Liver (tissue), 9 donors: Measurements from ENCODE around the gene DLST. TPM values are rescaled to one million over a fixed set of nuclear protein-coding genes. Genes with fewer than 3 reads are reported as not detected.

Source experiments
- DNase-seq: peaks from one replicate; pipeline ENCODE4 v3.0.0-alpha.2; 2017; ENCODE audit warnings: low spot score
- H3K27ac ChIP-seq, 2 donors: one replicate each; pipeline ENCODE4 v1.7.0; 2013; ENCODE audit warnings: inconsistent platforms in 2 of 2, low read length in 2 of 2, control low read depth in 1 of 2, low read depth in 1 of 2, mild to moderate bottlenecking in 1 of 2
- H3K27me3 ChIP-seq, 4 donors: one replicate each; pipeline versions ENCODE4 v1.6.1 to v1.7.0; 2013; ENCODE audit warnings: low read length in 3 of 4, inconsistent platforms in 1 of 4, mild to moderate bottlenecking in 1 of 4, moderate library complexity in 1 of 4; ENCODE audit not compliant: control insufficient read depth in 4 of 4, insufficient read depth in 4 of 4
- H3K36me3 ChIP-seq, 4 donors: one replicate each; pipeline versions ENCODE4 v1.6.1 to v1.7.0; 2013; ENCODE audit warnings: low read length in 3 of 4, mild to moderate bottlenecking in 3 of 4, low read depth in 1 of 4, moderate library complexity in 1 of 4; ENCODE audit not compliant: control insufficient read depth in 4 of 4, insufficient read depth in 3 of 4
- H3K4me1 ChIP-seq, 4 donors: one replicate each; pipeline versions ENCODE4 v1.6.1 to v1.7.0; 2013; ENCODE audit warnings: low read length in 3 of 4, mild to moderate bottlenecking in 3 of 4, moderate library complexity in 1 of 4; ENCODE audit not compliant: control insufficient read depth in 4 of 4, insufficient read depth in 4 of 4
- H3K4me3 ChIP-seq, 3 donors: one replicate each; pipeline versions ENCODE4 v1.6.1 to v1.7.0; 2013; ENCODE audit warnings: low read length in 3 of 3, control low read depth in 1 of 3, low read depth in 1 of 3, mild to moderate bottlenecking in 1 of 3
- H3K9ac ChIP-seq, 2 donors: one replicate each; pipeline ENCODE4 v1.7.0; 2013; ENCODE audit warnings: low read length in 2 of 2, mild to moderate bottlenecking in 2 of 2, moderate library complexity in 2 of 2, control low read depth in 1 of 2, low read depth in 1 of 2
- H3K9me3 ChIP-seq, 4 donors: one replicate each; pipeline versions ENCODE4 v1.6.1 to v1.7.0; 2013; ENCODE audit warnings: low read length in 3 of 4; ENCODE audit not compliant: control insufficient read depth in 4 of 4
- ATF3 ChIP-seq: IDR thresholded peaks from 2 replicates; pipeline ENCODE4 v1.6.1; 2016; ENCODE audit warnings: antibody characterized with exemption
- CTCF ChIP-seq: fragments of 150-350 bp; IDR thresholded peaks from 2 replicates; pipeline ENCODE4 v1.5.1; 2017; ENCODE audit warnings: improper control_type of control experiment, low read depth, low read length; ENCODE audit not compliant: missing input control
- EGR1 ChIP-seq, 2 donors: IDR thresholded peaks; 2 replicates each; pipeline ENCODE4 v1.6.1; 2016 to 2018; ENCODE audit warnings: antibody characterized with exemption in 2 of 2, low read depth in 2 of 2
- FOXA1 ChIP-seq: IDR thresholded peaks from 2 replicates; pipeline ENCODE4 v1.6.1; 2016; ENCODE audit warnings: antibody characterized with exemption
- FOXA2 ChIP-seq: IDR thresholded peaks from 2 replicates; pipeline ENCODE4 v1.6.1; 2016; ENCODE audit warnings: antibody characterized with exemption
- GABPA ChIP-seq, 2 donors: IDR thresholded peaks in 1 of 2; conservative IDR thresholded peaks in 1 of 2; 2 replicates each; pipeline ENCODE4 v1.6.1; 2016; ENCODE audit warnings: antibody characterized with exemption in 2 of 2, mild to moderate bottlenecking in 1 of 2, moderate library complexity in 1 of 2
- HNF4A ChIP-seq, 2 donors: conservative IDR thresholded peaks; 2 replicates each; pipeline ENCODE4 v1.6.1; 2016; ENCODE audit warnings: antibody characterized with exemption in 2 of 2, mild to moderate bottlenecking in 2 of 2
- HNF4G ChIP-seq: IDR thresholded peaks from 2 replicates; pipeline ENCODE4 v1.6.1; 2016; ENCODE audit warnings: antibody characterized with exemption
- JUND ChIP-seq, 2 donors: IDR thresholded peaks; 2 replicates each; pipeline ENCODE4 v1.6.1; 2016; ENCODE audit warnings: antibody characterized with exemption in 2 of 2
- NR2F2 ChIP-seq: IDR thresholded peaks from 2 replicates; pipeline ENCODE4 v1.6.1; 2016; ENCODE audit warnings: antibody characterized with exemption
- RXRA ChIP-seq, 2 donors: IDR thresholded peaks; 2 replicates each; pipeline ENCODE4 v1.6.1; 2017 to 2018; ENCODE audit warnings: antibody characterized with exemption in 2 of 2, mild to moderate bottlenecking in 1 of 2
- SP1 ChIP-seq: IDR thresholded peaks from 2 replicates; pipeline ENCODE4 v1.6.1; 2018; ENCODE audit warnings: antibody characterized with exemption, mild to moderate bottlenecking
- TAF1 ChIP-seq: conservative IDR thresholded peaks from 2 replicates; pipeline ENCODE4 v1.6.1; 2016; ENCODE audit warnings: antibody characterized with exemption, mild to moderate bottlenecking
- YY1 ChIP-seq: IDR thresholded peaks from 2 replicates; pipeline ENCODE4 v1.6.1; 2016; ENCODE audit warnings: antibody characterized with exemption, mild to moderate bottlenecking
- WGBS: extraction: QIAGEN DNeasy Blood & Tissue Kit; methylation state at CpG from one replicate; pipeline ENCODE4 v1.1.7; 2013; 5-methylcytosine and 5-hydroxymethylcytosine counted together
- polyA plus RNA-seq, 2 donors: library from polyadenylated mRNA; stranded (reverse) in 1 of 2; unstranded in 1 of 2; fragments of 200-250 nt in 1 of 2; fragments of >200 nt in 1 of 2; fragmentation: Nextera tagmentation in 1 of 2; extraction: Ambion mirVana in 1 of 2; gene quantifications; one replicate each; pipeline versions ENCODE4 v1.2.1 to v1.2.3, GENCODE V29; 2013 to 2015
- total RNA-seq, 2 donors: library from RNA; depleted of rRNA; stranded (reverse); fragments of >200 nt; gene quantifications; one replicate each; pipeline ENCODE4 v1.2.3, GENCODE V29; 2014
- TF ChIP-seq, protein P1 (sequence below): IDR thresholded peaks from 2 replicates; pipeline ENCODE4 v1.6.1; 2016; ENCODE audit warnings: antibody characterized with exemption
- TF ChIP-seq, protein P2 (sequence below): IDR thresholded peaks from 2 replicates; pipeline ENCODE4 v1.6.1; 2016; ENCODE audit warnings: antibody characterized with exemption, mild to moderate bottlenecking
- donor health status: healthy.
- donor health status: healthy.
- donor health status: healthy.
- donor health status: healthy.
- donor health status: healthy.

DLST gene
- total and polyA plus RNA-seq, 4 donors = 10.7 to 69.3 (median 49.5) TPM

DNA sequence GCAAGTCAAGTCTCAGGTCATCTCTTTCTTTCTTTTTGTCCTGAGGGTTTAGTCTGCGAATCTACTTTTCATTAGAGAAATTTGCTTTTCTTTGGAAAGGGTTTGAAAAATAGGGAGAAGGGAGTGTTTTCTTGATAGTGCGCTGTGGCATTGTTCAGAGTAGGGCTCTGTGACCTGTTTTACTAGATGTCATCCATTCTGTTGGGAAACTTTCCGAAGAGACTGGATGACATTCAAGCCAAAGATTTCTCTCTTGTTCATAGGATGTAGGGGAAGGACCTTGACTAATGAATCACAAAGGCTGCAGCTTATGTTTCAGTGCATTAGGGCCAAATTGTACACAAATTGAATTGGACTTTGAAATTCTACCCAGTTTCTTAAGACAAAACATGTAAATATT lies 14.7 kb downstream of the DLST start:
- no peaks in the 10 kb centered on the region for H3K9me3 ChIP-seq
- DNase-seq = no peak
- H3K27me3 ChIP-seq = no peaks in the 10 kb centered on the region
- peaks cover 10 to 86% (median 67%) of the 10 kb centered on the region in 4 donors for H3K36me3 ChIP-seq
- H3K9ac ChIP-seq = no peak overlapping the region
- H3K4me1 ChIP-seq = peaks cover 4 to 21% (median 12%) of the 10 kb centered on the region in 4 donors
- H3K4me3 ChIP-seq = no peak overlapping the region
- TF ChIP-seq ATF3 = no peak
- TF ChIP-seq CTCF = no peak
- TF ChIP-seq GABPA (IDR thresholded peaks at IDR 0.05 in 1 of 2, conservative IDR thresholded peaks at IDR 0.05 in 1 of 2) = no peak
- no peak for TF ChIP-seq TAF1
- WGBS = 91% methylated on average over 3 of the region's 3 CpGs
- H3K27ac ChIP-seq = no peak overlapping the region

GRCh38 chr14:74897642-74898041 lies 15.9 kb downstream of the DLST start:
- WGBS = 73% methylated on average over 4 of the region's 4 CpGs

GRCh38 chr14:74898083-74898482 lies 16.4 kb downstream of the DLST start:
- peaks cover 12 to 89% (median 67%) of the 10 kb centered on the region in 4 donors for H3K36me3 ChIP-seq
- no peaks in the 10 kb centered on the region for H3K9me3 ChIP-seq
- no peak overlapping the region for H3K4me3 ChIP-seq
- H3K27ac ChIP-seq = peak overlapping the region; percentile 22 to 28
- TF ChIP-seq RXRA (IDR thresholded peaks at IDR 0.05) = peak; percentile 36 to 70
- TF ChIP-seq NR2F2 = no peak
- TF ChIP-seq HNF4A (conservative IDR thresholded peaks at IDR 0.05) = peak; percentile 91 to 93
- TF ChIP-seq ATF3 = no peak
- TF ChIP-seq FOXA1 = no peak
- TF ChIP-seq CTCF = no peak
- TF ChIP-seq HNF4G = peak; percentile 61
- TF ChIP-seq, protein P1, sequence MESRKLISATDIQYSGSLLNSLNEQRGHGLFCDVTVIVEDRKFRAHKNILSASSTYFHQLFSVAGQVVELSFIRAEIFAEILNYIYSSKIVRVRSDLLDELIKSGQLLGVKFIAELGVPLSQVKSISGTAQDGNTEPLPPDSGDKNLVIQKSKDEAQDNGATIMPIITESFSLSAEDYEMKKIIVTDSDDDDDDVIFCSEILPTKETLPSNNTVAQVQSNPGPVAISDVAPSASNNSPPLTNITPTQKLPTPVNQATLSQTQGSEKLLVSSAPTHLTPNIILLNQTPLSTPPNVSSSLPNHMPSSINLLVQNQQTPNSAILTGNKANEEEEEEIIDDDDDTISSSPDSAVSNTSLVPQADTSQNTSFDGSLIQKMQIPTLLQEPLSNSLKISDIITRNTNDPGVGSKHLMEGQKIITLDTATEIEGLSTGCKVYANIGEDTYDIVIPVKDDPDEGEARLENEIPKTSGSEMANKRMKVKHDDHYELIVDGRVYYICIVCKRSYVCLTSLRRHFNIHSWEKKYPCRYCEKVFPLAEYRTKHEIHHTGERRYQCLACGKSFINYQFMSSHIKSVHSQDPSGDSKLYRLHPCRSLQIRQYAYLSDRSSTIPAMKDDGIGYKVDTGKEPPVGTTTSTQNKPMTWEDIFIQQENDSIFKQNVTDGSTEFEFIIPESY = peak; percentile 19
- peak; percentile 9 for TF ChIP-seq FOXA2
- TF ChIP-seq SP1 = no peak
- TF ChIP-seq JUND (IDR thresholded peaks at IDR 0.05) = peak in 1 of 2 donors; percentile 46
- peak; percentile 26 for TF ChIP-seq YY1
- 36% methylated on average over 2 of the region's 2 CpGs for WGBS
- no peaks in the 10 kb centered on the region for H3K27me3 ChIP-seq
- DNase-seq = no peak
- H3K9ac ChIP-seq = no peak overlapping the region
- H3K4me1 ChIP-seq = peaks cover 4 to 21% (median 12%) of the 10 kb centered on the region in 4 donors

More at GRCh38 chr14:74897642-74898041, 15.9 kb downstream of the DLST start:
- H3K36me3 ChIP-seq = peaks cover 12 to 89% (median 67%) of the 10 kb centered on the region in 4 donors
- no peak overlapping the region for H3K27ac ChIP-seq
- H3K9me3 ChIP-seq = no peaks in the 10 kb centered on the region
- no peak for TF ChIP-seq RXRA (IDR thresholded peaks at IDR 0.05)
- no peak for TF ChIP-seq HNF4G
- TF ChIP-seq NR2F2 = no peak
- TF ChIP-seq HNF4A (conservative IDR thresholded peaks at IDR 0.05) = no peak
- no peak for TF ChIP-seq EGR1 (IDR thresholded peaks at IDR 0.05; ENCODE audit: low read depth in 2 of 2)
- no peak for TF ChIP-seq SP1
- TF ChIP-seq, protein P2, sequence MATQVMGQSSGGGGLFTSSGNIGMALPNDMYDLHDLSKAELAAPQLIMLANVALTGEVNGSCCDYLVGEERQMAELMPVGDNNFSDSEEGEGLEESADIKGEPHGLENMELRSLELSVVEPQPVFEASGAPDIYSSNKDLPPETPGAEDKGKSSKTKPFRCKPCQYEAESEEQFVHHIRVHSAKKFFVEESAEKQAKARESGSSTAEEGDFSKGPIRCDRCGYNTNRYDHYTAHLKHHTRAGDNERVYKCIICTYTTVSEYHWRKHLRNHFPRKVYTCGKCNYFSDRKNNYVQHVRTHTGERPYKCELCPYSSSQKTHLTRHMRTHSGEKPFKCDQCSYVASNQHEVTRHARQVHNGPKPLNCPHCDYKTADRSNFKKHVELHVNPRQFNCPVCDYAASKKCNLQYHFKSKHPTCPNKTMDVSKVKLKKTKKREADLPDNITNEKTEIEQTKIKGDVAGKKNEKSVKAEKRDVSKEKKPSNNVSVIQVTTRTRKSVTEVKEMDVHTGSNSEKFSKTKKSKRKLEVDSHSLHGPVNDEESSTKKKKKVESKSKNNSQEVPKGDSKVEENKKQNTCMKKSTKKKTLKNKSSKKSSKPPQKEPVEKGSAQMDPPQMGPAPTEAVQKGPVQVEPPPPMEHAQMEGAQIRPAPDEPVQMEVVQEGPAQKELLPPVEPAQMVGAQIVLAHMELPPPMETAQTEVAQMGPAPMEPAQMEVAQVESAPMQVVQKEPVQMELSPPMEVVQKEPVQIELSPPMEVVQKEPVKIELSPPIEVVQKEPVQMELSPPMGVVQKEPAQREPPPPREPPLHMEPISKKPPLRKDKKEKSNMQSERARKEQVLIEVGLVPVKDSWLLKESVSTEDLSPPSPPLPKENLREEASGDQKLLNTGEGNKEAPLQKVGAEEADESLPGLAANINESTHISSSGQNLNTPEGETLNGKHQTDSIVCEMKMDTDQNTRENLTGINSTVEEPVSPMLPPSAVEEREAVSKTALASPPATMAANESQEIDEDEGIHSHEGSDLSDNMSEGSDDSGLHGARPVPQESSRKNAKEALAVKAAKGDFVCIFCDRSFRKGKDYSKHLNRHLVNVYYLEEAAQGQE = no peak
- no peak overlapping the region for H3K4me3 ChIP-seq
- H3K9ac ChIP-seq = no peak overlapping the region
- no peak for DNase-seq
- no peaks in the 10 kb centered on the region for H3K27me3 ChIP-seq
- peaks cover 4 to 21% (median 12%) of the 10 kb centered on the region in 4 donors for H3K4me1 ChIP-seq
